ENCODE data around the gene ICAM4.

GRCh38 chr19:10293637-10294367 is 7.0 kb downstream of the ICAM4 start:
- TF ChIP-seq REST (IDR thresholded peaks at IDR 0.05; ENCODE audit: insufficient read depth in 1 of 2, low read depth in 2 of 2, low read length in 2 of 2) (no peak), POLR2AphosphoS5 (IDR thresholded peaks at IDR 0.05; ENCODE audit: low read depth, low read length) (no peak)
